ENCODE results near the gene TRIM8.
"Not testable (repeated sequence)": the region's sequence is repeated elsewhere in the genome, so short reads cannot be mapped to it uniquely, and the experiment has no call there.

The TRIM8 gene

DNA sequence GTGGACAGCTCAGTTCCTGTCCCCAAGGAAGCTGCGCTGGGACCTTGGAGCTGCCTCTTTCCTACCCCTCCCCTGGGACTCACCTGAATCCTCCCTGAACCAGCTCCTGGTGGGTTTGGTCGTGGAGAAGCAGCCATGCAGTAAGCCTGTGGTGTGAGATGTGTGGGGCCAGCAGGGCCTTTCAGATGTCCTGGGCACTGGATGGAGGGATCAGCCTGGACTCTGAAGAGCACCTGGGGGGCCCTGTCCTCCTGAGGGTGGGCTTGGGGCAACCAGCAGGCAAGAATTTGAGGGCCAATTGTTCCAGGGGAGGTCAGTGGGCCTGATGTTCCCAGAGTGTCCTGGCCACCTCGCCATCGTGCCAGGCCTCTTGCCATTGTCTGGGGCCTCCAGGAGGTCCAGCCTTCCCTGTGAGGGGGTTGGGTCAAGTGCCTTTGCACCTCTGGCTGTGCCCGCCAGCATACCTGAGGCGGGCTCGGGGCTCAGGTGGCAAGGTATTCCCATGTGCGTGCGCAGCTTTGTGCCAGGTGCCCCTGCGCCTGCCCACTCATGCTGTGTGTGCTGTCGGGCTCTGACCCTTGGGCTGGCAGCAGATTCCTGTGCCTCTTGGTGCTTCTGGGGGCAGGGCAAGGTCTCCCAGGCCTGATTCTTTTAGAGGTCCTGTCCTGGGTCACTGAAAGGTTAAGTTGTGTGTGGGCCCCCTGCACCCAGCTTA lies 7.3 kb downstream of the TRIM8 start:
- no peak for DNase-seq

DNA sequence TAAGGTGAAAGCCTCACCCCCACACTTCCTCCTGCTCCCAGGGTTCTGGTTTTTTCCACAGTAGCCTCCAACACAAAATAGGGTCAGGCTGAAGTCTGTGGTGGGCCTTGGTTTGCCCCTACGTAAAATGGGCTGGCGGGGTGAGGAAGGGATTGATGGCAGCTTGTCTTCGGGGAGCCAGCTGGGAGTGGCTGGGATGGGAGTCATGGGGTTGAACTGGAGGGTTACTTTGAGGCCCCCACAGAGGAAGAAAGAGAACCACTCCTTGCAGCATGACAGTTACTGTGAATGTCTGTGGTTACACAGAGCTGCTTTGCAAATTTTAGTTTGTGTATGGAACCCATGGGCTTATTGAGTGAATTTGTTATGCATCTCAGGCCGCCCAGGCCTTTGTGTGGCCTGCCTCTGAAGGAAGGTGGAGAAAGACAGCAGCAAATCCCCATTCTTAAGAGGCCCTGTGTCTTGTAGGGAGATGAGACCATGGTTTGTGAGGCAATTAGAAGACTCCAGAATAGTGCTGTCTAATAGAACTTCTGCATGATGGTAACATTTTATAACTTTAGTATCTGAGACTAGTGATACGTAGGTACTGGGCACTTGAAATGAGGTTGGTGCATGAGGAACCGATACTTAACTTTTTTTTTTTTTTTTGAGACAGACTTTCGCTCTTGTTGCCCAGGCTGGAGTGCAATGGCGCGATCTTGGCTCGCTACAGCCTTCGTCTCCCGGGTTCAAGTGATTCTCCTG lies 8.1 kb downstream of the TRIM8 start:
- no peak for DNase-seq

DNA sequence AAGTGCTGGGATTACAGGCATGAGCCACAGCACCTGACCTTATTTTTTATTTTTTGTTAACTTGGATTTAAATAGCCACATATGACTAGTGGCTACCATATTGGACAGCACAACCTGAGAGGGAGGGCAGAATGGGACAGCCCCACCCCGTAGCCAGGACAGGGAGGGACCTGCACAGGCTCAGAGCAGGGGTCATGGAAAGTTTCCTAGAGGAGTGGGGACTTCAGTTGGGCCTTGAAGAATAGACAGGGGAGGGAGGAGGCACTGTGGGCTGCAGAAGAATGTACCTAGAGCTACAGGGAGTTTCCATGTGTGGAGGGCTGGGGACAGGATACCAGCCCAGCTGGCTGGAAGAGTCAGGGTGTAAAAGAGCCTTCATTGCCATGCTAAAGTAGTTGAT lies 8.8 kb downstream of the TRIM8 start:
- DNase-seq: no peak

DNA sequence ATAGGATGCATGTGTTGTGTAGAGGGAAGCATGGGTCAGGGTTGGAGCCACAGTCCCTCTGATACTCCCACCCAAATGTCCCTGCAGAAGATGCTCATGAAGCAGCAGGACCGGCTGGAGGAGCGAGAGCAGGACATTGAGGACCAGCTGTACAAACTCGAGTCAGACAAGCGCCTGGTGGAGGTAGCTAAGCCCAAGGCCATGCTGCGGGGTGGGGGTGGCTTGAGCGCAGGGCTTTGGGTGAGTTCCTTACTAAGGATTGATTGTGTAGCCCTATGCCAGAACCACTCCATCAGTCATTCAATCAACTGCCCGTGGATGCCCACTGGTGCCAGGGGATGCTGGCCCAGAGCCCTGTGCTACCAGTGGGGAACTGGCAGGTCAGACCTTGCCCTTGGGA lies 10.3 kb downstream of the TRIM8 start:
- no peak for DNase-seq

DNA sequence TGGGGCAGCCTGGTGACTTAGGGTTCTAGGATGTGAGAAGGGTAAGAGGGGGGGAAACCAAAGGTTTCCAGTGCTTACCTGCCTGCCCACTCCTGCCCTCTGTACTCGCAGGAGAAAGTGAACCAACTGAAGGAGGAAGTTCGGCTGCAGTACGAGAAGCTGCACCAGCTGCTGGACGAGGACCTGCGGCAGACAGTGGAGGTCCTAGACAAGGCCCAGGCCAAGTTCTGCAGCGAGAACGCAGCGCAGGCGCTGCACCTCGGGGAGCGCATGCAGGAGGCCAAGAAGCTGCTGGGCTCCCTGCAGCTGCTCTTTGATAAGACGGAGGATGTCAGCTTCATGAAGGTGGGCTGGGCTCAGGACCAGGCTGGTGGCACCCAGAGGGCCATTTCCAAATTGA lies 10.7 kb downstream of the TRIM8 start:
- no peak for DNase-seq

DNA sequence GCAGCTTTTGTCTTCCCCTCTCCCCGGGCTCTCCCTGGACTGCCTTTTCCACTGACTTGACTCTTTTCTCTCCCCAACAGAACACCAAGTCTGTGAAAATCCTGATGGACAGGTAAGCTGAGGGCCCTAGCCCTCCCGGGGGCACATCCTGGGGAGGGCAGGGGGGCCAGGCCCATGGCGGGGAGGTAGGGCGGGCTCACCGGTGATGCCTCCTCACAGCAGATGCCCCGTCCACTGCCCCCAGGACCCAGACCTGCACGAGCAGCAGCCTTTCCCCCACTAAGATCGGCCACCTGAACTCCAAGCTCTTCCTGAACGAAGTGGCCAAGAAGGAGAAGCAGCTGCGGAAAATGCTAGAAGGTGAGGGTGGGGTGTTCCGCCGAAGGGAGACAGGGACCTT lies 11.7 kb downstream of the TRIM8 start:
- no peak for DNase-seq

DNA sequence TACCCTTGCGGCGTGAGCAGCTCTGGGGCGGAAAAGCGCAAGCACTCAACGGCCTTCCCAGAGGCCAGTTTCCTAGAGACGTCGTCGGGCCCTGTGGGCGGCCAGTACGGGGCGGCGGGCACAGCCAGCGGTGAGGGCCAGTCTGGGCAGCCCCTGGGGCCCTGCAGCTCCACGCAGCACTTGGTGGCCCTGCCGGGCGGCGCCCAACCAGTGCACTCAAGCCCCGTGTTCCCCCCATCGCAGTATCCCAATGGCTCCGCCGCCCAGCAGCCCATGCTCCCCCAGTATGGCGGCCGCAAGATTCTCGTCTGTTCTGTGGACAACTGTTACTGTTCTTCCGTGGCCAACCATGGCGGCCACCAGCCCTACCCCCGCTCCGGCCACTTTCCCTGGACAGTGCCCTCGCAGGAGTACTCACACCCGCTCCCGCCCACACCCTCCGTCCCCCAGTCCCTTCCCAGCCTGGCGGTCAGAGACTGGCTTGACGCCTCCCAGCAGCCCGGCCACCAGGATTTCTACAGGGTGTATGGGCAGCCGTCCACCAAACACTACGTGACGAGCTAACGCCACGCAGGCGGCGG lies 12.6 kb downstream of the TRIM8 start:
- no peak for DNase-seq

DNA sequence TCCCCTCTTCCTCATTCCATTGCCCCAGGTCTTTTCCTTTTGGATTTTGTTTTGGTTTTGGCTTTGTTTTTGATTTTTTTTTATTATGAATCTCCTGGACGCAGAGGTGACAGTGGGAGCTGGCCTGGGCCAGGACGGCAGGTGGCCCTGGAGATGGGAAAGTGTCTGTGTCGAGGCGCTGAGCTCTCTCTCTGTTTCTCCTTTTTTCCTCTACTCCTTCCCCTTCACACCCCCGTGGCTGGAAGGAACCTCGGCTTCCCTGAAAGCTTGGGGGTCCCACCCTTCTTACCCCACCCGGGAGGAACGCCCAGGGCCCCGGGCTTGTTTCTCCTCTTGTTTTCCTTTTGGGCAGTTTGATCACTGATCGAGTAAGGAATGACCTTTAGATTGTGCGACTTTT lies 13.2 kb downstream of the TRIM8 start:
- no peak for DNase-seq

DNA sequence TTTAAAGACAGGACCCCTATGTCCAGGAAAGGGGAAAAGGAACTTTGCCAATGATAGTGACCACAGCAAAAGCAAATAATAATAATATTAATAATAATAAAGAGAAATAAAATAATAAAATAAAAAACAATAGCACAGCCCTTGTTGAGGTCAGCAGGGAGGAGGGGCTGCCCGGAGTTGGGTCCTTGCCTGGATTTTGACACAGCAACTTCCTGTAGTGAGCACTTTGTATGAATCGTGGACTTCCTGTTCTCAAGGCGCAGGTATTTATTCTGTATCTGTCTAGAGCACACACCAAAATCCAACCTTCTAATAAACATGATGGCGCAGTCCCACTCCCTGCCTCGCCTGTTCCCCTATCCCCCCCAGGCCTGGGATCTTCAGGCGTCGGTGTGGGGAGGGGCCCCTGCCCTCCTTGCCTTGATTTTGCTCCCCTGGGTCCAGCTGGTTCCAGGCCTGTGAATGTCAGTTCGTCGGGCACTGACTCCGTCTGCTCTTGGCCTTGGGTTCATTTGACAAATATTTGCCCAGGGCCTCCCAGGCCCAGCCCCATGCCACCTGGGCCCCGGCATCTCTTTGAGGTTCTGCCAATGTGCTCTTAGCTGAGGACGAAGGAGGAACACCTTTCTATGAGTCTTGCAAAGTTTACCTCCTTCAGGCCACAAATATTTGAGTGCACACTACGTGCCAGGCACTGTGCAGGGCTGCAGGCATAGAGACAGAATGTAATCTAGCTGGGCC lies 13.9 kb downstream of the TRIM8 start:
- no peak for DNase-seq

DNA sequence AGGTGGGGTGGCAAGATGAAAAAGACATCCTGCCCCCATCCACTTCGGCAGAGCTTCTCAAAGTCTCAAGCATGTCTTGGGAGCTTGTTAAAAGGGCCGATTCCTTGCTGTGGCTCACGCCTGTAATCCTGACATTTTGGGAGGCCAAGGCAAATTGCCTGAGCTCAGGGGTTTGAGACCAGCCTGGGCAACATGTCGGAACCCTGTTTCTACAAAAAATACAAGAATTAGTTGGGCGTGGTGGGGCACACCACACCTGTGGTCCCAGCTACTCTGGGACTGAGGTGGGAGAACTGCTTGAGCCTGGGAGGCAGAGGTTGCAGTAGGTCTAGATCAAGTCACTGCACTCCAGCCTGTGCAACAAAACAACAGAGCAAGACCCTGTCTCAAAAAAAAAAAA lies 14.5 kb downstream of the TRIM8 start:
- DNase-seq: no peak

DNA sequence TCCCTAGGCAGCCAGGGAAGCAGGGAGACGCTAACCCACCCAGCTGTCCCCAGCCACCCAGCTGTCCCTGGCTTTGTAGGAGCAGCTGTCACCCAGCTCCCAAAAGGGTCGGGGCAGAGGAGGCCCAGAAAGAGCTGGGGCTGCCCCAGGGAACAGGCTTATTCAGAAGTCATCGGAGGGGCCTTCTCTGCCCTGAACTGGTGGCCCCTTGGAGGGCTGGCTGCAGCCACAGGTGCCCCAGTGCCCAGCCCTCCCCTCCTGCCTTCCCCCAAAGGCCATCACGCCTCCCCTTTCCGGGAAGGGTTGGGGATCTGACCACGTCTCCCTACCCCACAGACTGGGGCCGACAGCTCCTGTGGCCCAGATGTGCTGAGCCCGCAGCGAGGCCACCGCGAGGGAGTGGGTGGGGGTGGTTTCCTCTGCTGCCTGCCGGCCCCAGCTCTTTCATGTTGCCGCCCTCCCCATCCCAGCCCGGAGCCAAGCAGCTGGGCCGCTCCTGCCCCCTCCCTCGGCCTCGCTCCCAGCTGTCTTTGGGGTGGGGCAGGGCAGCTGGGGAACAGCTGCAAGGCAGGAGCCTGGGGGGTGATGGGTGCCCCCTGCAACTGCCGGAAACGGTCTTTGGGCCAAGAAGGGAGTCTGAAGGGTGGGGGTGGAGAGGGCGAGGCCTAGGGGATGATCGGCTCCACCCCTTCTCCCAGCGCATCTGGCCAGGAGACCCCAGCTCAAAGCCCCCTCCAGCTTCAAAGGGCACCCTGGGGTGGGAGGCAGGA lies 16.8 kb downstream of the TRIM8 start:
- DNase-seq: peak; percentile 45

DNA sequence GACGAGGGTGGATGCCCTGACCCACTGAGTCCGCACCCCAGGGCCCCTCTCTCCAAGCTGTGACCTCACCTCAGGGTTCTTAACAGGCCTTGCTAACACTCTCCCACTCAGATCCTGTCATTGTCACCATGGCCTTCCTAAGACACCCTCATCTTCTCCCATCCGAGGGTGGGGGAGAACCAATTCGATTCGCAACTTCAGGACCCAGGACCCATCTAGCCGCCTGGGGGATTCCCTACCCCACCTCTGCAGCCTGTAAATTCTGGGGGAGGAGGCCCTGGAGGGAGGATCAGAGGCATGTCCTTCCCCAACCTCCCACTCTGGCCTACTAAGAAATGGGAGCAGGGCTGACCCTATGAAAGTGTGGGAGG lies 17.4 kb downstream of the TRIM8 start:
- no peak for DNase-seq

DNA sequence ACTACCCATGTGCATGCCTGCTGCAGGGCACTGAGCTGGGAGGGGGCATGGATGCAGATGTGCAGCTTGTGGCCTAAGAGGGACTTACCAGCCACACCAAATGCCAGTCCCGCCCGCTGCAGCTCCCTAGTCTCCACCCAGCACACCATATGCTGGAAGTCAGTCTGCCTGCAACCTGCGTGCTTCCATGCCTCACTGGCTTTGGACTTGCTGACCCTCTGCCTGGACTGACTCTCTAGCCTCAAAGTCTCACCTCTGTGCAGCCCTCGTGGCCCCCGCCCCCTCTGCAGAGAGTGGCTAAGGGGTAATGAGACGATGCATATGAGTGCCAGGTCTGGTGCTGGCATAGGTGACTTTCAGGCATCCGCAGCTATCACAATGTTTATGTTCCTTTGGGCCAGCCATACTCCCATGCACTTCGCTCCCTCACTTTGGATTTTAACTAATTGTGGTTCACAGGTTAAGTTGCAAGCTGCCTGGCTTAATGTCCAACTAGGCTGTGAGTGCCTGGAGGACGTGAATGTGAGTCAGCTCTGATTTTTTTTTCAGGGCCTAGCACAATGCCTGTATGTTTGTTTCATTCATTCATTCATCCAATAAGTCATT lies 21.7 kb downstream of the TRIM8 start:
- no peak for DNase-seq

DNA sequence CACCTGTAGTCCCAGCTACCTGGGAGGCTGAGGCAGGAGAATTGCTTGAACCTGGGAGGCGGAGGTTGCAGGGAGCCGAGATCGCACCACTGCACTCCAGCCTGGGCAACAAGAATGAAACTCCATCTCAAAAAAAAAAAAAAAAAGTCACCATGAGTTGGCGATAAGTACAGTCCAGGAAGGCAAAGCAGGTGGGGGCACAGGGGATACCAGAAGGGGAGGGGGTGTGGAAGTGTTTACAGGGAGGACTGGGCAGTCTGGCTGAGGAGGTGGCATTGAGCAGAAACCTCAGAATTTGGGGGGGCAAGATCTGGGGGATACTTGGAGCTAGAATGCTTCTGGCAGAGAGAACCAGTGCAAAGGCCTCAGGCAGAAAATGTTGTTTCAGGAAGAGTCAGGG lies 23.1 kb downstream of the TRIM8 start:
- not testable (repeated sequence) for DNase-seq

DNA sequence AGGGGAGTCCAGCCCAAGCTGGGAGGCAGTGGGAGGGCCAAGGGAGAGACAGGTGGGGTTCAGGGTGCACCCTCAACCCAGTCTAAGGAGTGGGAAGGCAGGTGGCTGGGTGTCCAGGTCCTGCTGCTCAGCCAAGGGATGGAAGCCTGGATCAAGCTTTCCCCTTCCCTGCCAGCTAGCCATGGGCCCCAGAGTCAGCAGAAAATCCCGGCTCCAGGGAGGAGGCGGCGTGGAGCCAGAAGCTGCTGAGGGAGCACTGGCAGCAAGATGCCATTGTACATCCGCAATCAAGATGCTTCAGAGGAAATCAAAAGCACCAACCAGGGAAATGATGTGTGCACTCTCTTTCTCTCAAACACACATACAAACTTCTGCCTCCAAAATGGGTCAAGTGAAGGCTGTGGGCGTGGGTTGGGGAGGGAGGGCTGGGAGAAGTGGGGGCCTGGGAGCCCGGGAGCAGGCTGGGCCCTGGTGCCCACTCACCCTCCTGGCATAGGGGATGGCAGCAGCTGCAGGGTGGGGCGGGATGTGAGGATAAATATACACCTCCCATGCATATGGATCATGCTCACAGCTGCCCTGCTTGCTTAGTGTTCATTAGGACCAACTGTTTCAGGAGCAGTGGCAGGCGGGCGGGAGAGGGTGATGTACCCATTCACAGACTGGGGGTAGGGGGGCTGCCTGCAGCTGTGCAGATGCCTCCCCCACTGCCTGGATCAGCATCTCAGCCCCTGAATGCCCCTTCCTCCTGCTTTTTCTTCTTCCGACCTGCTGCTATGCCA lies 24.2 kb downstream of the TRIM8 start:
- no peak for DNase-seq

DNA sequence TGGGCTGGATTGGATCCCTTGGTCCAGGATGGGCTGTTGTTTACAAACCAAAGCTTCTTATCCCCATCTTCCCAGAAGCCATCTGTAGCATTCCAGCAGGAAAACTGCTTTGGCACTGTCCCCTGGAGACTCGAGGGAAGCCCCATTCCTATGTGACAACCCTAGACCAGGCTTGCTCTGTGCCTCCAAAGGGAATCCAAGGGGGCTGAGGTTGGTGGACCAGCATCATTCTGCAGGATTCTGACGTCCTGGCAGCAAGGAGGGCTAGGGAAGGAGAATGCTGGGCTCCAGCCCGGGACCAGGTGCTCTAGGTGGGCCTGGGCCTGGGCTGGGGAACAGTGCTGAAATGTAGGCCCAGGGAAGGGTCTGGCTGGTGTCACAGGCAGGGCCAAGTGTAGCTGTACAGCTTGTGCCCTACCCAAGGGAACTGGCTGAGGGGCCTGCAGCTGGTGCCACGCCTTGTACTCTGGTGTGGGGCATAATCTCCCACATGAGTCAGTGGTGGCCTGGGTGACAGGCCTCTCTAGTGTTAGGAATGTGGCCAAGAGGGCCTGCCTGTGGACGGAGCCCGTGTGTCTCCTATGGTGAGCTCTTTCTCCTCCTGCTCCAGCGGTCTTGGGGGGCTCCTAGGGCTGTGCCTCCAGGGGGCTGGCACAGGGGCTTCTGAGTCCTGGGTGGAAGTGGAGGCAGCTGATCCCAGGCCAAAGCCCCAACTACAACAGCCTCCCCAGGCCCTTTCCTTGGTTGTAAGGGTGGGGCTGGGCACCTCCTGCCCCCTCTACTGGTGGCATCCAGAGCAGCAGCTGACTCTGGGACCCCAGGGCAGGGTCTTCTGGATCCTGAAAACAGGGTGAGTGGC lies 25.2 kb downstream of the TRIM8 start:
- no peak for DNase-seq

DNA sequence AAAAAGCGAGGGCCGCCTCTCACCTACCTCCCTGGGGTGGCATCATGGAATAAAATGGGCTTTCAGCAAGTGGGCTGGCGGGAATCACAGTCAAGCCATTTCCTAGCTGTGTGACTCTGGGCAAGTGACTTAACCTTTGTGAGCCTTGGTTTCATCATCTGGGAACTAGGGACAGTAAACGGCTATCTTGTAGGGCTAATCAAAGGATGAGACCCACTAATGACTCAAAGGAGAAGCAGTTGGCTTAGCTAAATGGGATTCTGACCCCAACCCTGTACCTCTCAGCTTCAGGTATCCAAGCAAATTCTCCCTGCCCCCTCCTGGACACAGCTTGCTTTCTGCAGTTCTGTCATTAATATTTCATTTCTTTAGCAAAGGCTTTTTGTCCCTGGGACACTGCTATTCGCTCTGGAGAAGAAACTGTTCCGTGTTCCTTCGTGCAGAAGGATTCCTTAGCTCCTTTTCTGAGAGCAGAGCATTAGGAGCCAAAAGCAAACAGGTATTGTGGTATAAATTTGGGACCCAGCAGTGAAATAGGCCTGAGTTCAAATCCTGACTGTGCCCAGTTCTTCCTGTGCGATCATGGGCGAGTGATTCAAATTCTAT lies 25.9 kb downstream of the TRIM8 start:
- no peak for DNase-seq

DNA sequence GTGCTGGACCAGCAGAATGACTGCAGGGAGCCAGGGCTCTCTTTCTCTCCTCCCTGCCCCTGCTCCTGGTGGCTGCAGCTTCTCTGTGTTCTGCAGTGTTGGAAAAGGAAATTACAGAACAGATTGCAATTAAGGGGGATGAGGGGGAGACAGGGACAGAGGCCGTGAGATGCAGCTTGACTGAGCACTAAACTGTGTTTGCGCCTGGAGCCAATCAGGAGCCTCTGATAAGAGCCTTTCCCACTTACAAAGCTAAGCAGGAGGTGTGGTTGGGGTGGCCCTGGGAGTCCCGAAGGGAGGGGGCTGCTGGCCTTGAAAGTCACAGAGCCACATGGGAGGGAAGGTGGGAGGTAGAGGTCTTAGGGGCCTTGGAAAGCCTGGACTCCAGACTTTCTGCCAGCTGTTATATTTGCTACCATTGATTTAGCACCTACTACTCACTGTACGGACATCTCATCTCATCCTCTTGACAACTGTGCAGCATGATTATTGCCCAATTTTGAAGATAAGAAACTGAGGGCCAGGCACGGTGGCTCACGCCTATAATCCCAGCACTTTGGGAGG lies 26.7 kb downstream of the TRIM8 start:
- no peak for DNase-seq

DNA sequence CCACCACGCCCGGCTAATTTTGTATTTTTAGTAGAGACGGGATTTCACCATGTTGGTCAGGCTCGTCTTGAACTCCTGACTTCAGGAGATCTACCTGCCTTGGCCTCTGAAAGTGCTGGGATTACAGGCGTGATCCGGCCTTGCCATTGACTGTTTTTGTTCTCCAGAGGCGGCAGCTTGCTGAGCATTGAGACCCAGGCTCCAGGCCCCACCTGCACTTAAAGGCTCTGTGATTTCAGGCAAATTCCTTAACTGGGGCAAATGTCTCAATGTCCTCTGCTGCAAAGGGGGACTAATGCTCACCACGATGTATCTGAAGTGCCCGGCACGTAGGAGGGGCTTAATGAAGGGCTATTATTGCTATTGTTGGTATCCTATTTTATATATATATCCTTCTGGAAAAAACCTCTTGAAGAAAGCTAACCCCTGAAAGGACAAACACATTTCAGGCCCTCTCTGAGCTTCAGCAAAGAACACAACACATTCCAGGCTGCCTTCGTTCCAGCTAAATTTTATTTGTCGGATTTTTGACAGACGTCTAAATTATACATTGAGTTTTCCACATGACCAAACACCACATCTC lies 29.0 kb downstream of the TRIM8 start:
- DNase-seq: no peak
